Measurements from ENCODE around the gene SLC2A1.

SLC2A1 gene

DNA sequence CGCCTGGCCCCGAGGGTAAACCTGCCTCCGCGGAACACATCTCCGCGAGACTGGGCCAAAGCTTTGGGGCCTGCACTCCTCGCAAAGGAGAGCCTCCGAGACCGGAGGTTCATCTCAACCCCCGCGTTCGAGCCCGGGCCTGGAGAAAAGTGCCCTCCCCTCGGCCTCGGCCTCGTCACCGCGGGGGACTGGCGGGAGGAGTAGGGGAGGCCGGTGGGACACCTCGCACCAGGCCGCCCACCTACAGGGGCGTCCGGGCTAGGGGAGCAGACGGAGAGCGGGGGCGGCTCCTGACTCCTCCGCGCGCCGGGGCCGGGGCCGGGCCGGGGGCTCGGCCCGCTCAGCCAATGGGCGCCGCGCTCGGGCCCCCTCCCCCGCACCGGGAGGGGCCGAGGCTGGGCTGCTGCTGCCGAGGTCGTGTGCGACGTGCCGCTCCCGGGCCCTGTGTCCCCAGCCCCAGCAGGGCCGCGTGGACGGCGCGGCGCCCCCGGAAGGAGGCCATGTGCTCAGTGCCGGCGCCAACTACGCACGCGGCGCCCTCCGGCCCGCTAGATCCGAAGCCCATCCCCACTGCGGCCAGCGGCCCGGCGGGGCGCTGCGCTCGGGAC is 684 bp downstream of the SLC2A1 start:
- peak; percentile 62 for DNase-seq

DNA sequence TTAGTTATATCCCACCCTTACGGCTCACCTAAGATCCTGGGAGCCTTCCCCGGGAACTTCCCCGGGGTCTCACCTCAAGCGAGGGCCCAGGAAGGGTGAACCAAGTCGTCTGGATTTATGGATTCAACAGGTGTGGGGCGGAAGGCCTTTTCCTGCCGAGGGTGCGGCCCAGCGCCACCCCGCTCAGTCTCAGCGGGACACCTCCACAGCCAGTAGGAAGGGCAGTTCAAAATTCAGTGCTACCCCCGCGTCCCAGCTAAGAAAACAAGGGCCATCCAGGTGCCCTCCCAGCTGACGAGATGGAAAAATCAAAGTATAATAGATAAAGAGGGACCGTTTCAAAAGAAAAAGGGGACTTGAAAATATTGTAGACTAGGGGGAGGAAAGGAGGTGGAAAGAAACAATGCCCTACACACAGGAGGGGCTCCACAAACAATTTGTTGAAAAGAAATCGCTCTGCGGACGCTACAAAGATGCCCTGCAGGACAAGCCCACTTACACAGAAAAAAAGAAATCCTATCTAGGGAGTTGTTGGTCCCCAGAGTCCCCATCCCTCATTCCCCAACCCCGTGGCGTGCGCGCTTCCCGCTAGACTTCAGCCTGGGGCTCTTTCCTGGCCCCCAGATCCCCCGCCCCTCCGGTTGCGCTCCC is 1.3 kb downstream of the SLC2A1 start:
- DNase-seq = no peak

DNA sequence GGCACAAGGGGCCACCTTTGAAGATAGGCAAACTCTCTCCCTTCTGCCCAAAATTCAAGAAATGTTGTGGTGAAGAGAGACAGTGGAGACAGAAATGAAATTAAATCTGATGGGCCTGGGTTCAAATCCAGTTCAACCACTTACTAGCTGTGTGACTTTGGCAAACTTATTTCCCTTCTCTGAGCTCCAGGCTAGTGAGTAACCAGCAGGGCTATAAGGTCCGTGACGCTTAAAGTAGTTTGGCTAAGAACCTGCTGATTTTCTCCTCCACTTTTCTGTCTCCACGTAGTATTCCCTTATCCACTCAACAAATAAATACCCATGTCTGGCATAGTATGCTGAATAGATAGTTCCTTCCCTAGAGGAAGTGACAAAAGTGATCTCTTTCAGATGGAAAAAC is 1.9 kb downstream of the SLC2A1 start:
- DNase-seq = no peak

DNA sequence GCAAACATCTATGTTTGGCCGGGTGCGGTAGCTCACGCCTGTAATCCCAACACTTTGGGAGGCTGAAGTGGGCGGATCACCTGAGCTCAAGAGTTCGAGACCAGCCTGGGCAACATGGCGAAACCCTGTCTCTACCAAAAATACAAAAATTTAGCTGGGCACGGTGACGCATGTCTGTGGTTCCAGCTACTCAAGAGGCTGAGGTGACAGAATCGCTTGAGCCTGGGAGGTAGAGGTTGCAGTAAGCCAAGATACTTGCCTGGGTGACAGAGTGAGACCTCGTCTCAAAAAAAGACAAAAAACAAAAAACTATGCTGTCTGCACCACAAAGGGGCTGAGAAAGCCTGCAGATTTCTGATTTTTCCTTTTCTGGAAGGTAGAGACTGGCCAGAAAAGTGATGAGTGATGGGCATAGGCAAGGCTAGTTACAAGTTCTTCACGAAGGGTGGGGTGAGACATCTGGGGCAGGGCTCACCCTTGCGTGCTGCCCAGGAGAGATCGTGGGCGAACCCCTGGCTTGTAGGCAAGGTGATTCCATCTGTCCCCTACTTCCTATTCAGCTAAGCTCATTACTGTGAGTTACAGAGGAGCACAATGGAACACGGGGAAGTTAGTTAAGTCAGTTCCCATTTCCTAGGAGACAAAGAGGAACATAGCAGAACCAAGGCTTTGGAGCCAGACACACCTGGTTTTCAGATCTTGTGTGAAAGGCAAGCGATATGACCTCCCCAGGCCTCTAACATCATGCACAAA is 3.2 kb downstream of the SLC2A1 start:
- no peak for DNase-seq

DNA sequence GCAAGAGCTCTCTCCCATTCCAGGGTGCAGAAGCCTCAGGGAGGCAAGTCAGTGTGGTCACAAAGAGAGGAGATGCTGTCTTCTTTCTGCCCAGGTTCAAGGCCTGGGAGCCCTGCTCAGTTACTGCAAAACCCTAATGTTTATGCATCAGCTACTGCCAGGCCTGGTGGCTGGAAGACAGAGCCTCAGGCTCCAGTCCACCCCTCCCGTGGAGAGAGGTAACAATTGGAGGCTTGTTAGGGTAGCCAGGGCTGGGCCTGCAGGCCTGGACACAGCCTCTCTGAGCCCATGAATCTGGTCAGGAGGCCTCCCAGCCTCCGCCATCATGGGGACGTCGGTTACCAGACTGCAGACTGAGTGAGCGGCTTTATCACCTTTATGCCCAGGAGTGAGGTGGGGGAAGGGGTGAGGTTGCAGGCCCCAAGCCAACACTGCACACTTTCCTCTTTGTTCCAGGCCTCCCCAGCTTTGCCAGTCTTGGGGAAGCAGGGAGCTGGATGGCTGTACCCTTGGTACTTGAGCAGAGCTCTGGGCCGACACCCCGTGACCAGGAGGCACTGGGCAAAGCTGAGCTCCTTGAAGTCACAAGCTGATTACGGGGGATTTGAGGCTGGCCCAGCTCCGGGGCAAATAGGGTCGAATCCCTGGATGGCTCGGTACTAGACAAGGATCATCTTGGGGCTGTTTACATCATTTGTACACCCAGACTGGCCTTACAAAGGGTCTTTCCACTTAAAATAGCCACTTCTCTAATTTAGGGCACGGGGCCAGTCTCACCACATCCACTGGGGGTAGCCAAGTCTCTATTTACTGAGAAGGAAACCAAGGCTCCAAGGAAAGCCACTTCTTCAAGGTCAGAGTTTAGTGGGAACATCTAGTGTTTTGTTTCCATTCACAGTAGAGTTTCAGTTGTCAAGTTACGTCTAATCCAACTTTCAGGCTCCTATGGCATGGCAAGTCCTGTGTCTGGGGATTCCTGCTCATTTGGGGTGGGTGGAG is 5.2 kb downstream of the SLC2A1 start:
- no peak for DNase-seq

DNA sequence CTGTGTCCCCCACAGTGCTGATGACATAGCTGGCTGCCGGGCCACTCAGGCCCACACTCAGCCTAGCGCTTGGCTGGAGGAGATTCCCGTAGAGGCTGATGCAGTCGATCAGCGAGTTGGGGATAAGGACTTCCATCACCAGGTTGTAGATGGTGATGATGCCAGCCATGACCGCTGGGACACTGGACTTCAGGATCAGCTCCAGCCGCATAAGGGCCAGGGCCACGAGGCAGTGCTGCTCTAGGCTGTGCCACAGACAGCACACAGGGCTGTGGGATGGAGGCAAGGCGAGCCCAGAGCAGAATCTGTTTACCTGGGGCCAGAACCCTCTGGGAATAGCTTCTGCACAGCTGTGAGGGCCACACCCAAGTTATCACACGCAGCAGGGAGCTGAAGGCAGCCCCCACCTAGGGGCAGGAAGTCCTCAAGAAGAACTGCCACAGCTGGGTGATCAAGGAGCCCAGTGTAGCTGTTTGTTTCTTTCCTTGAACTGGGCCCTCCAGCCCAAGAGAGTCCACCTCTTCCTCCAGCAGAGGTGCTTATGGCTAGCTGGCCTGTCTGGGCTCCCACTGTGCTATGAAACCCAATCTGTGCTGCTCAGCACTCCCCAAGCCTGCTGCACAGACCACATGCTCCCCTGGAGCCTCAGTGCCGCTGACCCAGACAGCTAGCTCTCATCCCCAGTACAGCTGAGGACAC is 6.2 kb downstream of the SLC2A1 start:
- no peak for DNase-seq

DNA sequence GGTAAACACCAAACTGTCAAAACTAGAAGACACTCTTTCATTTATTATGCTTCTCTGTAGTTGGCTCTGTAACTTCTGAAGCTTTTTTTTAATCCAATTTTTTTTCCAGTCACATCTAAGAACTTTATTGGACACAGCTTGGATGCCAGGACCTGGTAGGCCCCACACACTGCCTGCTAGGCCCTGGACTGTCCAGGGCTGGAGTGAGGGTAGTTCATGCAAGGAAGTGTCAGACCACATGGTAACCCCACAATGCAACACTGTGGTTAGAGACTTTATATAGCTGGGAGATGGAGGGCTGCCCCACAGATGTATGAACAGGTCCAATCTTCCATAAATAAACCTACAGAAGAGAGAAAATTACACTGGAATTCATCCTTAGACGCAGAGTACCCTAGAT is 7.1 kb downstream of the SLC2A1 start:
- DNase-seq = no peak

DNA sequence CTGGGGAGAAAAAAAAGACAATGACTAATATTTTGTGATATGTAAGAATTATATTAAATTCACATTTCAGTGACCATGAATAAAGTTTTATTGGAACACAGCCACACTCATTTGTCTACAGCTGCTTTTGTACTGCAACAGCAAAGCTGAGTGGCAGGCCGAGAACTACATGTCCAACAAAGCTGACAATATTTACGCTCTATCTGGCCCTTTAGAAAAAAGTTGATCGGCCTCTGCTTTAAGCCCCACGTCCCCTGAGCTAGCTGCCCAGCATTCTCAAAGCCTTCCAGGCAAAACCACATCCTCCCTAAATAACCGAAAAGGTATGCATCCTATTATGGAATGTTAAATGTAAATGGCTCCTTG is 8.6 kb downstream of the SLC2A1 start:
- DNase-seq = no peak

DNA sequence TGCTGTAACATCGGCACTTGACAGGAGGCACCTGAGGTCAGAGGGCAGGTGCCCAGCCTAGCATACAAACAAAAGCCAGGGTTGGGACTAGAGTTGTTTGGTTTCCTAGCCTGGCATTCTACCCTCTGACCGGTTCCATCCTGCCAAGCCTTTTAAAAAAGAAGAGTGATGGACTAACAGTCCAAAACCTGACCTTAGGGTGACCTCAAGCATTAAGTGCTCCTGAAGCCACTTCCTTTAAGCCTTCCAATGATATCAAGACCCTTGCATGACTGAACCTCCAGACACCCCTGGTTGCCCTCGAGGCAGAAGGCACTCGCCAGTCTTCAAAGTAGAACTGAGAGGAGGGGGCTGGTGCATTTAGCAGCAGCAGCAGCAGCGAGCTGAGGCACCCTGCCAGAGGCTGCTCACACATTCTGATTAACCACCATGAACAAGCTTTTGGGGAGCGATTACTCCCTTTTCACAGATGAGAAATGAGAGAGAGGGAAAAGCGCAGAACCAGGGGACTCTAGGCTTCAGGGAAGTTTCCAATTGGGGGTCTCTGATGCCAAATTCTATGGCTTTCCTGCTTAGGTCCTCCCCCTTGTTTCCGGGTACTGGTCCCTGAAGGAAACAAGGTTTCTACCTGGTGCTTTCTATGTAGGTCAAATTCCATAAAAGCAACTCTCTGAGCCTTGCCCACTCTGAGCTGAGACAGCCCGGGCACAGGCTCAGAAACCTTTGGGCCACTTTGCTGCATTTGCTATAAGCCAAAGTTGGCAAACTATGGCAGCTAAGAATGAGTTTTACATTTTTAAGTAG is 9.2 kb downstream of the SLC2A1 start:
- DNase-seq = no peak

DNA sequence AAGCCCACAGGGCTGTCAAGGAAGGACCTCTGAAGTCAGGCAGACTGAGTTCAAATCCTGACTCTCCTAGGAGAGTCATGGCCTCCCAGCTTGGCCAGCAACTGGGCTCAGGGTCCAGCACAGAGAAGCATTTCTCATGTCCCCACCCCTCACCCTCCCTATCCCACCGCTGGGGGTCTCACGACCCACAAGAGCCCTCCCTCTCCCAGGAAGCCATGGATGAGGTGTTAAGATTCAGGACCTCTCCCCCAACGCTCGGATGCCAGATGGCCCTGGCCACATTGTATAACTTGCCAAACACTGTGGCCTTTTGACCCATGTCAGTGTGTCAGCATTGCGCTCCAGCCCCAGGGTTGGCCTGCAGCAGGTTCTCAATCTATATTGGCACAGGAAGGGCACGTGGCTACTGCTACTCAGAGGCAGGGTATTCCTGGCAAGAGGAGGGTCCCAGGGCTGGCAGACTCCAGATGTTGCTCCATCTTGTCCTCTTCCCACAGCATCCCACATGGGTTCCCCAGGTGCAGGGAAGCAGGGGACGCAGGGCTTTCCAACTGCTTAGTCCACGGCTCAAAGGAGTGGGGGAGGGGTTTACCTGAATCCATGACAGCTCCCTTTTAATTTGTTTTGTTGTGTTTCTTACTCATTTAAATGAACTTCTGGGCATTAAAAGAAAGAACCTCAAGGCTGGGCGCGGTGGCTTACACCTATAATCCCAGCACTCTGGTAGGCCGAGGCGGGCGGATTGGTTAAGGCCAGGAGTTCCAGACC is 10.5 kb downstream of the SLC2A1 start:
- DNase-seq = no peak

DNA sequence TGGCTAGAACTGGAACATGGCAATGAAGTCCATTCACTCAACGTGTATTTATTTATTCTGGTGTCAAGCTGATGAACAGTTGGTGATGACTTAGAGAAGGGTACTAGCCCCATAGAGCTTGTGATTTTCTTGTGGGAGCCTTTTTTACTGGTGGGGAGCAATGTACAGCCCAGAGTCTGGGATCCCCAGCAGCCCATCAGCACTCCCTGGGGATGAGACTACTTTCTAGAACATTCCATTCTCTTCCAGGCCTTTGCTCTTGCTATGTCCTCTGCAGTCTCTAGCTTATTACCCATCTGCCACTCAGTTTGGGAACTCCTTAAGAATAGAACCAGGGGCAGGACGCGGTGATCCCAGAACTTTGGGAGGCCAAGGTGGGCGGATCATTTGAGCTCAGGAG is 11.6 kb downstream of the SLC2A1 start:
- DNase-seq = no peak

DNA sequence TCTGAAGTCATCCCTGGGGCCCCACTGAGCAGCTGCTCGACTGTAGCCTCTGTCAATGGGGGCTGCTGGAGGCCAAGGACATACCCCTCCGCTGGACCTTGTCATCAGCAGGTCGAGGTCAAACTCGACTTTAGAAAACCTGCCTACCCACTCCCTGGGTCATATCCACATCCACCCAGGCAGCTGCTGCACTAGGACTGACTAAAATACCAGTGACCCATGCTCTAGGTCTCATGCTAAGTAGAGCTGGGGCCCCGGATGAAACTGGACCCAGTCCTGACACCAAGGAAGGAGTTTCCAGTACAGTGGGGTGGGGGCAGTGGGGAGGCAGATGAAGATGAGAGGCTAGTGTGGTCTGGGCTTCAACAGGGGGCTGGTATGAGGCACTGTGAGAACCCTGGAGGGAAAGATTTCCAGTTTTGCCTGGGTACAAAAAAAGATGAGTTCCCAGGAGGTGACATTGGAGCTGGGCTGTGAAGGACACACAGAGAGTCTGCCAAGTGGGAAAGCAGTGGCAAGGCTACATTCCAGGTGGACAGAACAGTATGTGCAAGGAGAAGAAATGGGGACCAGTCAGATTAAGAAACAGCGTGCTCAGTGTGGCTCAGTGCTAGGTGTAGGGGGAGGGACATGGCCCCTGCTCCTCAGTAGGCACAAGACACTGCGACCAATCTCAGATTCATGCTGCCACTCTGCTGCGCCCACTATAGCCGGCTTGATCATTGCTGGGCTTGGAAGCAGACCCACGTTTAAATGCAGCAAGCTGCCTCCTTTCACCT is 12.4 kb downstream of the SLC2A1 start:
- DNase-seq = no peak

DNA sequence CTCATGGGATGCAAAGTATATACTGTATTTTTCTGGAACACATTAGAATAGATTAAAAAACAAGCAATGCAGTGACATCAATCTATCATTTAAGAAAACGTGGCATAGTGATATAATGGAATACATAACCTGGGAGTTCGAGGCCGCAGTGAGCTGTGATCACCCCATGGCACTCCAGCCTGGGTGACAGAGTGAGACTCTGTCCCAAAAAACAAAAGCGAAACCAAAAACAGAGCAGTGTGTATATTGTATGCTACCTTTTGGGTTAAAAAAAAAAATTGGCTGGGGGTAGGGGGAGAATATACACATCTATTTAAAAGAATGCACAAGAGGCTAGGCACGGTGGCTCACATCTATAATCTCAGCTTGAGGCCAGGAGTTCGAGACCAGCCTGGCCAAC is 13.5 kb downstream of the SLC2A1 start:
- DNase-seq = peak; percentile 49

DNA sequence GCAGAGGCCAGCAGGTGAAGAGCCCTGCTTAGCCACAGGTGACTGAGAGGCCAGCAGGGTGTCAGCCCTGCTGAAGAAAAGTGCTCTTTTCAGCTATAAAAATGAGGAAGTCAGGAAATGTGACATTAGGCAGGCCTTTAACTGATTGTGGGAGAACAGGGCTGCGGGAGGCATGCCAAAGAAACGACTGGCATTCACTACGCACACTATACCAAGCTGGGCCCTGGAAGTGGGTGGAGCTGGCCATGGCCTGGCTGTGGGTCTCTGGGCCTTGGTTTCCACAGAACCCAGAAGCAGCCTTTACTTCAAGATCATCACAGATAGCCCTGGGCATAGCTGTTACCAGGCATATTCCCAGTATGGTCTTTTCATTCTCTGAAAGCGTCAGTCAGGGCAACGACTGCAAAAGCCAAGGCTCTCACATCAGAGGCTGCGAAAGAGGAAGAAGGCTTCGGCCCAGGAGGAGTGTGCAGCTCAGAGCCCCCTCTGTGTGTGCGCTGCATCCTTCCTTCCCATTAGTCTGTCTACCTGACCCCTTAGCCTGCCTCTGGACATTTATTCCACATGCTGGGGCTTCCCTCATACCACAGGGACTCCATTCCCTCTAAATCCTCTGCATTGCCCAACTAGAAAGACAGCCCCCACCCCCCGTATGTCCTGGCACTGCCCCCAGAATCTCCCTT is 14.3 kb downstream of the SLC2A1 start:
- peak; percentile 50 for DNase-seq

DNA sequence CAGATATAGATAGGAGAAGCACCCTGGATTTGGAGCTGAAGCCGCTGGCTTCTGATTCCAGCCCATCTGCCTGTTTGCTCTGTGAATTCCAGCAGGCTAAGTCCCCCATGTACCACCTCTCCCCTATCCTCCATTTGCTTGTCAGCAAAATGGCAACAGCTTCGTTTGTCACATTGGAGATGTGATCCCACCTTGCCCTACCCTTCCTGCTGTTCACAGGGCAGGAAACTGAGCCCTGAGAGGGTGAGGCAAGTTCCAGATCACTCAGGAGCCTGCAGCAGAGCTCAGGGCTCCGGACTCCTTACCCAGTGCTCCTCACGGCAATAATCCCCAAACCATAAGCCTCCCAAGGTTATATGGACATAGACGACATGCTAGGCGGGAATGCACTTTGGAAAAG is 14.9 kb downstream of the SLC2A1 start:
- DNase-seq = no peak

DNA sequence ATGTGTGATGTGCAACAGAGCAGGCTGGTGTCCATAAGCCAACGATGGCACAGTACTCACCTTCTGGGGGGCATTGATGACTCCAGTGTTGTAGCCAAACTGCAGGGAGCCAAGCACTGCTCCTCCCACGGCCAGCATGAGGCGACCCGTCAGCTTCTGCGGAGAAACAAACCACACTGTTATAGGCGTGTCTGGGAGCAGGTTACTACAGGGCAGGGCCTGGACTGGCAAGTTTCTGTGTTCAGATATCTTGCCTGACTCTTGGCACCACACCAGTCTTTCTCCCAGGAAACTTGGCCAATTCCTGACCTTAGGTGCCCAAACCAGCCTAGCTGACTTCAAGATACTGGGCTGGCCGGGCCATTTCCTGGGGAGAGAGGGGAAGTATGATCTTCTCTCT is 15.5 kb downstream of the SLC2A1 start:
- DNase-seq = peak; percentile 51

DNA sequence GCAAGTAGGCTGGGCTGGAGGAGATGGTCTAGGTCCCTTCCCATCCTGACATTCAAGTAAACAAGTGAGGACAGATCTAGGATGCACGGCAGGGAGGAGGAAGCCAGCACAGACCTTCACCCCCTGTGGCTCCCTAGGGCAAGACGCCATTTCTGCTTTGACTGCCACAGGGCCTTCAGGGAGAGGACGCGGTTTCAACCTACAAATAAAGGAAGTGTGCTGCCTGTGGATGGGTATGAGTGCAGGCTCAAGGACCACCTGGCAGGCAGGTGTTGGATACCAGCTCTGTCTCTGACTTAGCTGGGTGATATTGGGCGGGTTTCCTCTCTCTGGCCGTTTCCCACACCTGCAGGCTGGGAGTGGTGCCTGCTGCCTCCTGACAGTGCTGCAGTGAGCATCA is 16.2 kb downstream of the SLC2A1 start:
- no peak for DNase-seq

DNA sequence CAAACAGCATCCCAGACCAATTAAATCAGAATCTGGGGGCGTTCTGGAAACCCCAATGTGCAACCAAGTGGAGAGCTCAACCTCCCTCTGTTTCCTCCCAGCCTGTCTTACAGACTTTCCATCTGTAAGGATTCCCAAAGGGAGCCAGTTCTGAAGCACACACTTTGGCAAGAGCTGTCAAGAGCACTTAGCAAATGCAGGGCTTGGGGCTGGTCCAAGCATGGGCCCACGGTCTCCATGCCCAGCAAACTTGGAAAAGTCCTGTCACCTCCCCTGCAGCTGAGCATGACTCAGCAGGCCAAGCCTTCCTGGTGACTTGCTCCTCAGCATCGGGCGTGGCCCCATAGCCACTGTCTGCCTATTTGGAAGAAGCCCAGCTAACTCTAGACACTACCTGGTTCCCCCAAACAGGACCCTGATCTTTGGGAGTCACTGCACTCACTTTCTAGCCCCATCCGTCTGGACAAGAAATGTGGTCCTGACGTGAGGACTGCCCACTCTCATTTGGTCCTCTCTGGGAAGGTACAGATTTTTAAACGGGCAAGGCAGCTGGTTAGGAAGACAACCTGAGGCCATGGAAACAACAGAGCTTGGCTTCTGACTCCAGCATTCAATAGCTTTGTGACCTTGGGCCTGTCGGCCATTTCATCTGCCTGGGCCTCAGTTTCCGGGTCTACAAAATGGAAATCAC is 16.9 kb downstream of the SLC2A1 start:
- DNase-seq = peak; percentile 92

All from inflammatory macrophage treated with lipopolysaccharide for 4 hours (primary cell).